Glutamatergic neuron (in vitro differentiated cells): ENCODE measurements around the gene MAEA. TPM values are rescaled to one million over a fixed set of nuclear protein-coding genes. Genes with fewer than 3 reads are reported as not detected.

Source experiments
- DNase-seq: peaks from one replicate; pipeline ENCODE4 v3.0.0; 2022
- H3K27ac Mint-ChIP-seq: one replicate; pipeline ENCODE4 v1.8.0; 2020; ENCODE audit warnings: mild to moderate bottlenecking, mixed read lengths, inconsistent platforms; ENCODE audit not compliant: unreplicated experiment
- H3K27me3 Mint-ChIP-seq: one replicate; pipeline ENCODE4 v1.8.0; 2020; ENCODE audit warnings: mild to moderate bottlenecking, moderate library complexity, mixed read lengths, inconsistent platforms; ENCODE audit not compliant: unreplicated experiment
- H3K36me3 Mint-ChIP-seq: one replicate; pipeline ENCODE4 v1.8.0; 2020; ENCODE audit warnings: mild to moderate bottlenecking, mixed read lengths, inconsistent platforms; ENCODE audit not compliant: unreplicated experiment
- H3K4me1 Mint-ChIP-seq: one replicate; pipeline ENCODE4 v1.8.0; 2020; ENCODE audit warnings: mild to moderate bottlenecking, low read depth, mixed read lengths, inconsistent platforms; ENCODE audit not compliant: unreplicated experiment
- H3K4me3 Mint-ChIP-seq: one replicate; pipeline ENCODE4 v1.8.0; 2020; ENCODE audit warnings: mild to moderate bottlenecking, mixed read lengths, inconsistent platforms; ENCODE audit not compliant: unreplicated experiment
- H3K9me3 Mint-ChIP-seq: one replicate; pipeline ENCODE4 v1.8.0; 2020; ENCODE audit warnings: mild to moderate bottlenecking, moderate library complexity, mixed read lengths, inconsistent platforms; ENCODE audit not compliant: unreplicated experiment
- CTCF ChIP-seq: fragments of 200-600 bp; sonication (generic); IDR thresholded peaks from one replicate; pipeline ENCODE4 v1.5.0; 2021; ENCODE audit not compliant: partially characterized antibody, unreplicated experiment
- total RNA-seq: library from RNA; stranded (reverse); fragmentation: NEBNext Ultra II Directional; extraction: Animal tissue kit (Norgen Biotek cat#: 25700); gene quantifications from one replicate; pipeline ENCODE4 v1.2.1, GENCODE V29; 2021; ENCODE audit not compliant: unreplicated experiment

Gene MAEA
- total RNA-seq, 1 donor from 2014 or later: 77.2 TPM

DNA sequence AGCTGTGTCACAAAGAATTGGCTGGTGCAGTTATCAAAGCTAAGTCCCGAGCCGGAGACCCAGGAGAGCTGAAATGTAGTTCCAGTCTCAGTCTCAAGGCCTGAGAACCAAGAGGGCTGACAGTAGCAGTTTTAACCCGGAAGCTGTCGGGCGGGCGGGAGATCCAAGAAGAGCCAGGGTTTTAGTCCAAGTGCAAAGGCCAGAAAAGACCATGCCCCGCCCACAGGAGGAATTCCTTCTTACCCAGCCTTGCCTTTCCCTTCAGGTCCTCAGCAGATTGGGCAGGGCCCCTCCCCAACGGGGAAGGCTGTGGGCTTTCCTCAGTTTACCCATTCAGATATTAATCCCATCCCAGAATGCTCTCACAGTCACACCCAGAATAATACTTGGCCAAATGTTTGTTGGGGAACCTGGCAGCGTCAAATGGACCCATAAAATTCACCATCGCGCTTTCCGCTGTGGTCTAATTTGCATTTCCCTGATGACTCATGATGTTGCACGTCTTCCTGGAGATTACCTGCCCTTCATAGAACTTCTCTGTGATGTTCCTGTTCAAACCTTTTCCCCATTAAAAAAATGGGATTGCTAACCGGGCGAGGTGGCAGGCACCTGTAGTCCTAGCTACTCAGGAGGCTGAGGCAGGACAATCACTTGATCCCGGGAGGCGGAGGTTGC is 16.2 kb downstream of the MAEA start:
- no peak overlapping the region for H3K27ac Mint-ChIP-seq
- peaks cover 5% of the 10 kb centered on the region for H3K27me3 Mint-ChIP-seq
- no peak overlapping the region for H3K4me3 Mint-ChIP-seq
- peaks cover 5% of the 10 kb centered on the region for H3K36me3 Mint-ChIP-seq
- peaks cover 5% of the 10 kb centered on the region for H3K9me3 Mint-ChIP-seq
- no peak for TF ChIP-seq CTCF
- peaks cover 23% of the 10 kb centered on the region for H3K4me1 Mint-ChIP-seq
- no peak for DNase-seq

GRCh38 chr4:1307951-1308735 is 18.5 kb downstream of the MAEA start:
- peaks cover 6% of the 10 kb centered on the region for H3K9me3 Mint-ChIP-seq
- H3K27me3 Mint-ChIP-seq: peaks cover 5% of the 10 kb centered on the region
- no peak for TF ChIP-seq CTCF
- H3K27ac Mint-ChIP-seq: peak overlapping the region; percentile 74
- peak overlapping the region; percentile 75 for H3K4me3 Mint-ChIP-seq
- H3K36me3 Mint-ChIP-seq: peaks cover 5% of the 10 kb centered on the region
- no peak for DNase-seq
- peaks cover 20% of the 10 kb centered on the region for H3K4me1 Mint-ChIP-seq

DNA sequence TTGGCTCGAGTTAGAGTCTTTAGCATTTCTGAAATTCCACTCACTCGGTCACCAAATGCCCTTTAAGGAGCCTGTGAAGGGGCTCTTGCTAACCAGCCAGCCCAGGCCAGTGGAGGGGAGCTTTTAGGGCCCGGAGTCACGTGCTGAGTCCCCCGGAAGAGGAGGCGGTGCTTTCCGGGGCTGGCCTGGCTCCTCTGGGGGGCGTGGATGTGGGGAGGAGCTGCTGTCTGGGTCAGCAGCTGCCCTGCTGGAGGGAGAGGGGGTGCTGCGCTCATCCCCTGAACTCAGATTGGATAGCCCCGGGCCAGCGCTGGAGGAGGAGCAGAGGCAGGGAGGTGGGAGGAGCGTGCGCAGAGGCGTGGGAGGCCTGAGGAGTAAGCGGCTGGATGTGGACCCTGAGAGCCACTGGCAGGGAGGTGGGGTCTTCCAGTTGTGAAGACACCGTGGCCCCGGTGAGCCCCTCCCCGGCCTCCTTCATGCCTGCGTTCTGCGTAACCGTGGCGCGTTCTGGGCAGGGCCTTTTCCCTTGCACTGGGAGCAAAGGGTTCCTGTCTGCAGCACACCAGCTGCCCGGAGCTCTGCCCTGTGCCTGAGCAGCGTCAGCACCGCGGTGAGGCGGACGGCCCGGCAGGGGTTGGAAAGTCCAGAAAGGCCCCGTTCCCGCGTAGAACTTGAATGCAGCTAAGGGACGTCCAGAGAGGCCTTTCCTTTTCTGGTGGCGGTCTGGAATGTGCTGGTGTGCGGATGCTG is 19.7 kb downstream of the MAEA start:
- peaks cover 5% of the 10 kb centered on the region for H3K27me3 Mint-ChIP-seq
- peaks cover 20% of the 10 kb centered on the region for H3K4me1 Mint-ChIP-seq
- H3K27ac Mint-ChIP-seq: peak overlapping the region; percentile 74
- H3K4me3 Mint-ChIP-seq: peak overlapping the region; percentile 75
- peaks cover 9% of the 10 kb centered on the region for H3K36me3 Mint-ChIP-seq
- peak; percentile 87 for DNase-seq
- peaks cover 7% of the 10 kb centered on the region for H3K9me3 Mint-ChIP-seq
- TF ChIP-seq CTCF: no peak

GRCh38 chr4:1310031-1310795 is 20.5 kb downstream of the MAEA start:
- peak overlapping the region; percentile 38 for H3K4me3 Mint-ChIP-seq

More at GRCh38 chr4:1310031-1310795, 20.5 kb downstream of the MAEA start:
- peaks cover 5% of the 10 kb centered on the region for H3K27me3 Mint-ChIP-seq
- peak overlapping the region; percentile 68 for H3K27ac Mint-ChIP-seq
- TF ChIP-seq CTCF: no peak
- no peak for DNase-seq
- H3K4me1 Mint-ChIP-seq: peaks cover 20% of the 10 kb centered on the region
- H3K36me3 Mint-ChIP-seq: peaks cover 5% of the 10 kb centered on the region
- peaks cover 8% of the 10 kb centered on the region for H3K9me3 Mint-ChIP-seq
